Lower leg skin (tissue), 3 donors: ENCODE results near the gene LRRC55.

Experiments
- CTCF ChIP-seq, 3 donors: fragments of 450-650 bp; IDR thresholded peaks; one replicate each; pipeline ENCODE4 v1.5.1; 2016; ENCODE audit warnings: antibody characterized with exemption in 3 of 3, mild to moderate bottlenecking in 3 of 3, moderate library complexity in 2 of 3
- POLR2A ChIP-seq, 2 donors: fragments of 450-650 bp; IDR thresholded peaks; one replicate each; pipeline ENCODE4 v1.6.1; 2016 to 2017; ENCODE audit warnings: antibody characterized with exemption in 2 of 2, mild to moderate bottlenecking in 1 of 2, moderate library complexity in 1 of 2

GRCh38 chr11:57158599-57158998, 23.2 kb upstream of the LRRC55 start:
- TF ChIP-seq CTCF (IDR thresholded peaks at IDR 0.05): no peak
- TF ChIP-seq POLR2A (IDR thresholded peaks at IDR 0.05): no peak
